H1 (cell line): ENCODE data around the gene DNAJC11. TPM values are rescaled to one million over a fixed set of nuclear protein-coding genes. Genes with fewer than 3 reads are reported as not detected.

Experiments
- SUZ12 ChIP-seq: fragments of 200-600 bp; sonication (generic); IDR thresholded peaks from 2 replicates; pipeline ENCODE4 v1.6.1; 2012; ENCODE audit warnings: mild to moderate bottlenecking, inconsistent platforms, low read length, moderate library complexity, mixed read lengths
- polyA plus RNA-seq, 7 experiments: library from polyadenylated mRNA; depleted of rRNA in 3 of 7; stranded (reverse) in 5 of 7; unstranded in 2 of 7; fragments of >200 nt in 5 of 7; fragments of 200-250 nt in 2 of 7; gene quantifications; 1 replicate in 5 of 7; 2 replicates in 1 of 7; 4 replicates in 1 of 7; pipeline versions ENCODE4 v1.2.1 to v1.2.3, GENCODE V29; 2011 to 2013; ENCODE audit warnings: missing spikeins in 2 of 7, mixed read lengths in 2 of 7
- total RNA-seq: library from RNA; stranded (reverse); fragmentation: NEBNext Ultra II Directional; extraction: Animal tissue kit (Norgen Biotek cat#: 25700); gene quantifications from 2 replicates; pipeline ENCODE4 v1.2.1, GENCODE V29; 2021

DNAJC11 gene
- total and polyA plus RNA-seq, 2 of the 8 experiments (the other 6 are each of a cell fraction or from before 2014, with no cell fraction given), result 43.9 to 90.9 TPM

- no peak for TF ChIP-seq SUZ12
Measured at GRCh38 chr1:6588893-6589520, 112.6 kb downstream of the DNAJC11 start (continued).
